ENCODE results near the gene ARPC5. TPM values are rescaled to one million over a fixed set of nuclear protein-coding genes. Genes with fewer than 3 reads are reported as not detected.
A peak's percentile ranks its signal among the peaks of the same experiment; 100 is the strongest.
"Not testable (repeated sequence)": the region's sequence is repeated elsewhere in the genome, so short reads cannot be mapped to it uniquely, and the experiment has no call there.

Gene ARPC5
- 100 to 1,000 TPM; 101 to 158 (median 123) TPM for total RNA-seq
- long read RNA-seq, donor 1, full-length matches to known transcripts: 119 of 134 reads
- long read RNA-seq, donor 1, partial matches to known transcripts: 9 of 134 reads
- long read RNA-seq, donor 1, other reads (novel, unspliced or antisense): 6 of 134 reads
- long read RNA-seq, donor 2, full-length matches to known transcripts: 210 of 217 reads
- long read RNA-seq, donor 2, partial matches to known transcripts: 0 of 217 reads
- long read RNA-seq, donor 2, other reads (novel, unspliced or antisense): 7 of 217 reads

- Histone ChIP-seq H3K9me3 (no peaks in the 10 kb centered on the region), H3K36me3 (ENCODE audit: low read depth) (no peaks in the 10 kb centered on the region), H3K4me3 (peak within 1 kb of the TSS; percentile 75), H3K4me1 (ENCODE audit: low read depth) (peaks cover 32% of the 10 kb centered on the region)
- DNase-seq: peak; percentile 95 to 99 (median 98)
- TF ChIP-seq CTCF (IDR thresholded peaks at IDR 0.05): no peak
- intact Hi-C loops (cut with DNase I, micrococcal nuclease): no loop called here
- peak; percentile 94 for ATAC-seq
These were observed at the start of gene ARPC5 for GRCh38 chr1:183635606-183636333. ARPC5 (minus strand) TSS chr1:183635783; CDS start chr1:183635659, 124 bp downstream.

- Histone ChIP-seq H3K4me1 (ENCODE audit: low read depth) (no peaks in the 10 kb centered on the region), H3K9me3 (no peaks in the 10 kb centered on the region), H3K4me3 (no peak overlapping the region), H3K36me3 (ENCODE audit: low read depth) (no peaks in the 10 kb centered on the region)
- DNase-seq: peak in 1 of 3 donors; percentile 42
- TF ChIP-seq CTCF (IDR thresholded peaks at IDR 0.05): peak; percentile 61
- ATAC-seq: peak; percentile 77
- intact Hi-C loops (cut with DNase I, micrococcal nuclease): no loop called here
These were observed 49.6 kb upstream of the ARPC5 start for GRCh38 chr1:183685112-183685713.

GRCh38 chr1:183679363-183679762 is 43.8 kb upstream of the ARPC5 start:
- H3K4me1 ChIP-seq (ENCODE audit: low read depth); DNase-seq; H3K9me3 ChIP-seq; H3K4me3 ChIP-seq; H3K36me3 ChIP-seq (ENCODE audit: low read depth); intact Hi-C loops (cut with DNase I, micrococcal nuclease); ATAC-seq: not testable (repeated sequence)

GRCh38 chr1:183678819-183679218 is 43.2 kb upstream of the ARPC5 start:
- DNase-seq (no peak), ATAC-seq (no peak)
- Histone ChIP-seq H3K9me3 (no peaks in the 10 kb centered on the region), H3K4me3 (no peak overlapping the region), H3K36me3 (ENCODE audit: low read depth) (no peaks in the 10 kb centered on the region), H3K4me1 (ENCODE audit: low read depth) (no peaks in the 10 kb centered on the region)
- intact Hi-C loops (cut with DNase I, micrococcal nuclease): no loop called here
- TF ChIP-seq CTCF (IDR thresholded peaks at IDR 0.05): no peak

GRCh38 chr1:183676586-183677189 is 41.1 kb upstream of the ARPC5 start:
- intact Hi-C loops (cut with DNase I, micrococcal nuclease): no loop called here
- Histone ChIP-seq H3K9me3 (no peaks in the 10 kb centered on the region), H3K36me3 (ENCODE audit: low read depth) (no peaks in the 10 kb centered on the region), H3K4me3 (no peak overlapping the region), H3K4me1 (ENCODE audit: low read depth) (no peaks in the 10 kb centered on the region)
- ATAC-seq (no peak), DNase-seq (no peak)
- no peak for TF ChIP-seq CTCF (IDR thresholded peaks at IDR 0.05)
